D721Med (cell line): Measurements from ENCODE around the gene ACADL.

ENCODE experiments used
- DNase-seq: peaks from one replicate; pipeline ENCODE4 v3.0.0; 2011; ENCODE audit warnings: low spot score; ENCODE audit not compliant: insufficient read length
- FAIRE-seq: peaks from 2 replicates; lab custom pipeline; 2011; peaks lifted over from hg19 to GRCh38; lab: Jason Lieb, UNC
- TF ChIP-seq, protein P1 (sequence below): IDR thresholded peaks from 2 replicates; pipeline ENCODE4 v1.5.1; 2012; ENCODE audit warnings: mild to moderate bottlenecking, control low read depth; ENCODE audit not compliant: insufficient read depth; ENCODE audit errors: missing control alignments

ACADL gene

DNA sequence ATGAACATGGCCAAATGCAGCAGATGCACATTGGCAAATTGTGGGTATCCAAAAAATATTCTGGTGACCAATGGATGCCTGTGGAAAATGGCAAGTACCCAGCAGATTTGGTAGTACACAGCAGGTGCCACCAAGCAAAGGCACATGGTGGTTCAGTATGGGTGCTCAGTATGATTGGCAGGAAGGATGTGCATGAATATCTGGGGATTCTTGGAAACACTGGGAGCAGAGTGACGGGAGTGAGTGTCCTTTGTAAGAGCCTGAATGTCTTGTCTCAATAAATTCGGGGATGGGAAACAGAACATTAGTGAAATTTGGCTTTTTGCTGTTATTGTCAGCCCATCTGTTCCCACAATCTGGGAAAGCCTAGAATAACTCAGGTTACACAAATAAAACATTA is 36.8 kb upstream of the ACADL start:
- TF ChIP-seq, protein P1, sequence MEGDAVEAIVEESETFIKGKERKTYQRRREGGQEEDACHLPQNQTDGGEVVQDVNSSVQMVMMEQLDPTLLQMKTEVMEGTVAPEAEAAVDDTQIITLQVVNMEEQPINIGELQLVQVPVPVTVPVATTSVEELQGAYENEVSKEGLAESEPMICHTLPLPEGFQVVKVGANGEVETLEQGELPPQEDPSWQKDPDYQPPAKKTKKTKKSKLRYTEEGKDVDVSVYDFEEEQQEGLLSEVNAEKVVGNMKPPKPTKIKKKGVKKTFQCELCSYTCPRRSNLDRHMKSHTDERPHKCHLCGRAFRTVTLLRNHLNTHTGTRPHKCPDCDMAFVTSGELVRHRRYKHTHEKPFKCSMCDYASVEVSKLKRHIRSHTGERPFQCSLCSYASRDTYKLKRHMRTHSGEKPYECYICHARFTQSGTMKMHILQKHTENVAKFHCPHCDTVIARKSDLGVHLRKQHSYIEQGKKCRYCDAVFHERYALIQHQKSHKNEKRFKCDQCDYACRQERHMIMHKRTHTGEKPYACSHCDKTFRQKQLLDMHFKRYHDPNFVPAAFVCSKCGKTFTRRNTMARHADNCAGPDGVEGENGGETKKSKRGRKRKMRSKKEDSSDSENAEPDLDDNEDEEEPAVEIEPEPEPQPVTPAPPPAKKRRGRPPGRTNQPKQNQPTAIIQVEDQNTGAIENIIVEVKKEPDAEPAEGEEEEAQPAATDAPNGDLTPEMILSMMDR, result no peak

GRCh38 chr2:210259687-210260086 is 34.4 kb upstream of the ACADL start:
- TF ChIP-seq, protein P1, result no peak
- FAIRE-seq, result no peak
- DNase-seq, result no peak

More for the DNA sequence above, 36.8 kb upstream of the ACADL start:
- no peak for FAIRE-seq
- DNase-seq, result no peak

DNA sequence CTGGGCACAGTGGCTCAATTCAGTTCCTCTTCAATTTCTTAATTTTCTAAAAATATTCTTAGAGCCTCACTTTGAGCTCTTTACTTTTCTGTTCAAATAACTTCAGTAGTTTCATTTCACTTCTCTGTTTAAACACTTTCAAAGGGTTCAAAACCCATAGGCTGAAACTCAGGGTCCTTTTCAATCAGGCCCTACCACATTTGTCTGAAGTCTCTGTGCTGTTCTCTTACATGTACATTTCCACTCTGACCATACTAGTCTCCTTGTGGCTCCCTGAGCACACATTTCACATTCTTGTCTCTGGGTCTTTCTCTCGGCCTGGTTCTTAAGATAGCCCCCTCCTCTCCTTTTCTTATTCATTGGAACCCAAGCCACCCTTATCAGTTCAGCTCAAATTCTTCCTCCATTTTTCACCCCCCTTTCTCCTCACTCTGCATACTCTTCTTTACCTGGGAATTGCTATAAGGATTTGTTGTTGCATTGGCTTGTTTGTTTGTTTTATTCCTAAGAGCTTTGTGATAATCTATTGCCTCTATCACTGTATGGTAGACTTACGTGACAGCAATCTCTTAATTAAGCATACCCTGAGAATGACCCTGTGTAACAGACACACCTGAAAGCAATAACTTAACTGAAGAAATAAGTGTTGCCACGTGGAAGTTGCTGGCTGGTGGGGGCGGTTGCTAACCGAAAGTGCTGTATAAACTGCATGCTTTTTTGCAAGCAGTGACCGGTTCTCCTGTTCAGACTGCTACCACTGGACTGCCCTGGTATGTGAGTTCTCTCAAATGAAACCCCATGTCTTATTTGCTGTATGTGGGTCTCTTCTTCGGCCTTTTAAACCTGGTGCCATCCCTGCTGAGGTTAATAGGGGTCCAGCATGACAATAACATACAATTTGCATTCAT is 27.7 kb upstream of the ACADL start:
- DNase-seq, result no peak
- TF ChIP-seq, protein P1, result no peak
- FAIRE-seq, result no peak

DNA sequence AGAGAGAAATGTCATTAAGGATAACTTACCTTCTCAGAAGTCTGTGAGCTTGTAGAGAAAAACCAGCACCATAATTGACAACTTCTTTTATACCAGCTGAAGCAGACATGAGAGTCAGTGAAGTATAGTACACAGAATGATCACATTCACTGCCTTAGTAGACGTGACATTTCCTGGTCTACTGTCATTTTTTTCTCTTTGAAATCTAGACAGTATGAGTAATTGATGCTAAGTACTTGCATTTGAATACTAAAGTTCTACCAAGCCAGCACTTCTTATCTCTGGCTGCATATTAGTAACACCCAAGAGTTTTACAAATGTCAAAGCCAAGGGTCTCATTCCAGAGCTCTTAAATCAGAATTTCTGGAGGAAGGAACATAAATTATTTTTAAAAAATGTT is 25.4 kb upstream of the ACADL start:
- no peak for DNase-seq
- TF ChIP-seq, protein P1, result no peak
- FAIRE-seq, result no peak

DNA sequence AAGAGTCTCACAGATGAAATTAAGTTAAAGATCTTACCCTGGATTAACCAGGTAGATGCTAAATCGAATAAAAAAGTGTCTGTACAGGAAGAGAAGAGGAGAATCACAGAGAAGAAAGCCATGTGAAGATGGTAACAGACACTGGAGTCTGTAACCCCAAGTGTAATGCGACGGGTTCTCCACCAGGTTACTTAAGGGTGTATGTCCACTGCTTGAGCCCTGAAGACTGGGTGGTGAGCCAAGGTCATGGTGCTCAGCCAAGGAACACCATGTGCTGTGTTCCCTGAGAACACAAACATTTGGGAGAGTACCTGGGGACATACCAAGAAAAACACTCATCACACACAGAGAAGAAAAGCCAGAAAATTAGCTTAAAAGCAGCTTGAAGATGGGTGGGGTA is 8.2 kb upstream of the ACADL start:
- DNase-seq (no peak), FAIRE-seq (no peak)
- TF ChIP-seq, protein P1, result no peak

- DNase-seq (no peak), FAIRE-seq (no peak)
- TF ChIP-seq, protein P1, result no peak
Measured at GRCh38 chr2:210230984-210231383, 5.7 kb upstream of the ACADL start.

DNA sequence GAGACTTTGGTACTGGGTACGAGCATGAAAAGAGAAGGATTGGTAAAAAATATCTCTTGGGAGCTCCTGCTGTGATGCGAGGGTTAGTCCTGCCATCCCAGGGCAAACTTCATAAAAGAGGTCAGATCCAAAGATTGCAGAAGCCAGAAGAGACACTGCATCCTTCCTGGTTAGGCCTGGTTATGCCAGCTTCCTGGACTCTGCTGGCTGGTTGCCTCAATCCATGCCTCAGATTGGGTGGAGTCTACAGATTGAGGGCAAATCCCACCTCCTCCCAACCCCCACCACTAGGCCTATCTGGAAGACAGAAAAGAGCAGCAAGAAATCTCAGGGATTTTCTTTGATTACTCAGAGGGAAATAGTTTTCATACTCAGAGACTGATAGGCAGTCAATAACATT is 5.3 kb upstream of the ACADL start:
- DNase-seq (no peak), FAIRE-seq (no peak)
- TF ChIP-seq, protein P1, result no peak
